Germinal center (tissue), 1 donor: ENCODE data around the gene MTMR12.
A peak's percentile ranks its signal among the peaks of the same experiment; 100 is the strongest.

Source experiments
- DNase-seq: peaks from one replicate; pipeline ENCODE4 v3.0.0; 2012; ENCODE audit warnings: mixed read lengths, low spot score

Gene MTMR12

GRCh38 chr5:32190095-32190494 lies 122.6 kb downstream of the MTMR12 start:
- DNase-seq, result no peak

DNA sequence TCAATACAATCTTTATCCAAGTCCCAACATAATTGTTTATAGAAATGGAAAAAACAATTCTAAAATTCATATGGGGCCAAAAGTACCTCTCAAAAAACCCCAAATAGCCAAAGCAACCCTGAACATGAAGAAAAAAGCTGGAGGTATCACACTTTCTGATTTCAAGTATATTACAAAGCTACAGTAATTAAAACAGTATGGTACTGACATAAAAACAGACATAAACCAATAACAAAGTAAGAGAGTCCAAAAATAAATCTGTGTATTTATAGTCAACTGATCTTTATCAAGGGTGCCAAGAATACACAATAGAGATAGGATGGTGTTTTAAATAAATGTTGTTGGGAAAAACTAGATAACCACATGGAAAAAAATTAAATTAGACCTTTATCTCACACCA lies 125.1 kb downstream of the MTMR12 start:
- no peak for DNase-seq

GRCh38 chr5:32182463-32183063 lies 130.2 kb downstream of the MTMR12 start:
- DNase-seq, result peak; percentile 42
